DMS 273 treated with DMSO at 0.1 percent for 48 hours (cell line): Measurements from ENCODE around the gene SYNJ1.
"Not testable (repeated sequence)": the region's sequence is repeated elsewhere in the genome, so short reads cannot be mapped to it uniquely, and the experiment has no call there.

Experiments
- DNase-seq: peaks from one replicate; lab custom pipeline; 2025; lab: John Stamatoyannopoulos, UW

Gene SYNJ1

GRCh38 chr21:32687643-32688345 lies 40.0 kb downstream of the SYNJ1 start:
- DNase-seq = no peak

- no peak for DNase-seq
Measured at GRCh38 chr21:32682696-32683474, 44.9 kb downstream of the SYNJ1 start.

GRCh38 chr21:32674731-32675130 lies 53.1 kb downstream of the SYNJ1 start:
- no peak for DNase-seq

- DNase-seq = no peak
Measured at GRCh38 chr21:32674038-32674437, 53.8 kb downstream of the SYNJ1 start.

- no peak for DNase-seq
Measured at GRCh38 chr21:32666258-32666657, 61.6 kb downstream of the SYNJ1 start.

GRCh38 chr21:32664095-32664494 lies 63.7 kb downstream of the SYNJ1 start:
- not testable (repeated sequence) for DNase-seq

GRCh38 chr21:32661981-32662380 lies 65.8 kb downstream of the SYNJ1 start:
- not testable (repeated sequence) for DNase-seq

- DNase-seq = not testable (repeated sequence)
Measured at GRCh38 chr21:32661026-32661782, 66.6 kb downstream of the SYNJ1 start.

GRCh38 chr21:32658524-32658923 lies 69.3 kb downstream of the SYNJ1 start:
- DNase-seq = no peak

- DNase-seq = no peak
Measured at GRCh38 chr21:32653326-32653901, 74.4 kb downstream of the SYNJ1 start.

- no peak for DNase-seq
Measured at GRCh38 chr21:32648165-32648564, 79.6 kb downstream of the SYNJ1 start.

GRCh38 chr21:32645261-32646182 lies 82.3 kb downstream of the SYNJ1 start:
- no peak for DNase-seq

GRCh38 chr21:32641710-32642698 lies 85.8 kb downstream of the SYNJ1 start:
- no peak for DNase-seq

GRCh38 chr21:32626621-32627196 lies 101.1 kb downstream of the SYNJ1 start:
- DNase-seq = no peak

- not testable (repeated sequence) for DNase-seq
Measured at GRCh38 chr21:32618218-32618617, 109.6 kb downstream of the SYNJ1 start.

- DNase-seq = no peak
Measured at GRCh38 chr21:32613436-32614043, 114.3 kb downstream of the SYNJ1 start.

- no peak for DNase-seq
Measured at GRCh38 chr21:32612999-32613337, 114.8 kb downstream of the SYNJ1 start.

- DNase-seq = peak; percentile 89
Measured at GRCh38 chr21:32612075-32612998, 115.5 kb downstream of the SYNJ1 start, which contains the start of gene CFAP298. Gene CFAP298, minus strand, starts transcription at chr21:32612377. Its CDS starts 134 bp downstream, at chr21:32612243.
